ENCODE measurements around the gene ABRACL.

GRCh38 chr6:139013185-139013800 lies 15.3 kb upstream of the ABRACL start:
- TF ChIP-seq CTCF (IDR thresholded peaks at IDR 0.05), result no peak
- TF ChIP-seq ZFX (IDR thresholded peaks at IDR 0.05; ENCODE audit: borderline replicate concordance), result no peak

Data from 22Rv1 (cell line).